ENCODE results near the gene FA2H.
A peak's percentile ranks its signal among the peaks of the same experiment; 100 is the strongest.
"Not testable (repeated sequence)": the region's sequence is repeated elsewhere in the genome, so short reads cannot be mapped to it uniquely, and the experiment has no call there.

Gene FA2H

DNA sequence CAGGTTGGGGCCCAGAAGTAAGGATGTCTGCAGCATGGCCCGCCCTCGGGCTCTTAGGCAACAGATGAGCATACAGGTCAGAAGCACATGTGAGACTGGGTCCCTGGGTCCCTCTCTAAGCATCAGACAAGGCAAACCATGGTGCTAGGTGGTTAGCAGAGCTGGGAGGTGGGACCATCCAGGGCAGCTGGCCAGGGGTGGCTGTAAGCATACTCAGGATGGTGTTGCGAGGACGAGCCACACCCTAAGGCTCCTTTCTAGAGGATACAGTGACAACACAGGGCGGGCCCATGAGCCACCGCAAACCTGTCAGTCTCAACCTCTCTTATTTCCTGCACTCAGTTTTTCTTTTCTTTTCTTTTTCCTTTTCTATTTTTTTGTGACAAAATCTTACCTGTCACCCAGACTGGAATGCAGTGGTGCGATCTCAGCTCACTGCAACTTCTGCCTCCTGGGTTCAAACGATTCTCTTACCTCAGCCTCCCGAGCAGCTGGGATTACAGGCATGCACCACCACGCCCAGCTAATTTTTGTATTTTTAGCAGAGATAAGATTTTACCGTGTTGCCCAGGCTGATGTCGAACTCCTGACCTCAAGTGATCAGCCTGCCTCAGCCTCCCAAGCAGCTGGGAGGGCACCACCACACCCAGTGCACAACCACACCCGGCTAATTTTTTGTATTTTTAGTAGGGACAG is 3.6 kb downstream of the FA2H start:
- no peak for DNase-seq (ENCODE audit: low spot score)

DNA sequence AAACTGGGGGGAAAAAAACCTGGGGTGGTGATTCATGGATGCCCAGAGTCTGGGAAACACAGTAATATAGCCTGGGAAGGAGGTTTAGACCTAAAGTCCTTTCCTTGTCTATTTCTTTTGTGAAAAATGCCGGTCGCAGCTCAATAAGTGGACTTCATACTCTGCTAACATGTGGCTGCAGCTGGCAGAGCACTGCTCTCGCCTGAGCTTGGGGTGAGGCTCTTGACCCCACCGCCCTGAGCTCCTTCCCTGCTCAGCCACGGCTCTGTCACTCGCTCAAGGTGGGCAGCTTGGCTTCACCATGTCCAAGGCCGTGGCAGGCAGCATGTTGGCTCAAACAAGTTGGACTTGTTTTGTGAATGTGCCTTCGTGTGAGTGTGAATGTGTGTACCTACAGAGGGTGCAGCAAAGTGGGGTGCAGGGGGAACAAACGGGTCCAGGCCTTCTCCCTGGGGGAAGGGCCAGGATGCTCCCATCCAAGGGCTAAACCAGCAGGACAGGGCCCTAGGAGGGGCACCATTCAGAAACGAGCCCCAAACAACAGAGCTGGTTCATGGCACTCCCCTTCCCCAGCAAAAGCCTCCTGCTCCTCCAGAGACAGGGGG is 4.9 kb downstream of the FA2H start:
- DNase-seq (ENCODE audit: low spot score), result no peak

DNA sequence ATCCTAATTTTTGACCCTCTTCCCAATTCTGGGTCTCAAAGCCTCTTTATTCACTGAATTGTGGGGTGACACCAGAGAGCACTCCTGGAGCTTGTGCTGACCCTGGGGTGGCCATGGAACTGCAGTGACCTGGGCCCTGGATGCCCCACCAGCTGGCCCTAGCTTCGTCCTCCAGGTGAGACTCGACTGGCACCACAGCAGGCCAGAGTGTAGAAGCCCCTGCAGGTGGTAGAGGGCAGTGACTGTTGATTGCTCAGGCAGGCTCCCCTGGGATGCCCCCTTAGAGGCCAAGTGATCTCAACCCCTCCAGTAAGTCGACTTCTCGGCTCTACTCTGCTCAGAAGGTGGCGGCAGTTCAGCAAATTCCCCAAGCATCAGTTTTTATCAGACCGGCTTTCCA is 6.4 kb downstream of the FA2H start:
- DNase-seq (ENCODE audit: low spot score), result no peak

DNA sequence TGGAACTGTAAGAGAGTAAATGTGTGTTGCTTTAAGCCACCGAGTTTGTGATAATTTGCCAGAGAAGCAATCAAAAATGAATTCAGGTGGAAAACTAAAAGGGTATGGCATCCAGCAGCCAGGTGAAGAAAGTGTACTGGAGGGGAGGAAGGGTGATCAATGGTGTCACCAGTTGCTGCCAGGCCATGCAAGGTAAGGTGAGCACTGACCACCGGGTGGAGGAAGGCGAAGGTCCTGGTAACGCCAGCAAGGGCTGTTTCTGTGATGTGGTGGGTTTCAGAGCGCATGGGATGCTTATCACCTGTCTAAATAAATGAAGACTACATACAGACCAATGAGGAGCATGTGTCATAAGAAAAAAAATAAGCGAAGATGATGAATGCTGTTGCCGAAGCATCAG is 6.9 kb downstream of the FA2H start:
- DNase-seq (ENCODE audit: low spot score), result no peak

DNA sequence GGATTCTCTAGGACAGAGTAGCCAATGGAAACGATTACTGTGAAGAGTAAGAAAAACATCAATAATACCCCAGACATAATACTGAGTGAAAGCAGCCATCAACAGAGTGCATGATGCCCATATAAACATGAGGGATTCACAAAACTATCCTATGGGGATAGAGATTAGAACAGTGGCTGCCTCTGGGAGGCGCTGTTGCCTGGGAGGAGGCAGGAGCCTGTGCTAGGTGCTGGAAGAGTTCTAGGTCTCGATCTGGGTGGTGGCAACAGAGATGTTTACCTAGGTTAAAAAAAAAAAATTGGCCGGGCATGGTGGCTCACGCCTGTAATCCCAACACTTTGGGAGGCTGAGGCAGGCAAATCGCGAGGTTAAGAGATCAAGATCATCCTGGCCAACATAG is 7.9 kb downstream of the FA2H start:
- DNase-seq (ENCODE audit: low spot score), result no peak

DNA sequence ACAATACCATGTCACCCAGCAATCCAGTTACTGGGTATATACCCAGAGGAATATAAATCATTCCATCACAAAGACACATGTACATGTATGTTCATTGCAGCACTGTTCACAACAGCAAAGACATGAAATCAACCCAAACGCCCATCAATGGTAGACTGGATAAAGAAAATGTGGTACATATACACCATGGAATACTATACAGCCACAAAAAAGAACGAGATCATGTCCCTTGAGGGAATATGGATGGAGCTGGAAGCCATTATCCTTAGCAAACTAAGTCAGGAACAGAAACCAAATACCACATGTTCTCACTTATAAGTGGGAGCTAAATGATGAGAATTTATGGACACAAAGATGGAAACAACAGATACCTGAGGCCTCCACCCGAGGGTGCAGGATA is 10.4 kb downstream of the FA2H start:
- not testable (repeated sequence) for DNase-seq (ENCODE audit: low spot score)

DNA sequence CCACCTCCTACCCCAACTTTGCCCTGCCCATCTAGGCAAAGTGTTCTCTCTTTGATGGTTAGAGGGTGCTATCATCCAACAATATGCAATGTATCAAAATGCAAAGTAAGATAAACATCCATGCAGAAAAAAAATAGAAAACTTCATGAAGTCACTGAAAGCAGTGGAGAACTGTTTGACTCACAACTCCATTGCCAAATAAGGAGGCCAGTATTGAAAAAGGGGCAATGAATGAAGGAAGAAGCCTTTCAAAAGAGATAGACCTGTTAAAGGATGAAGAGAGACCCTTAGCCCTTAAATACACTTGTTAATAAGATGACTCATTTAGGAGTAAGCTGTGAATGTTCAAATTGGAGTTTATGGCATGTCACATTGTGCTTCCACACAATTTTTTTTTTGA is 13.0 kb downstream of the FA2H start:
- no peak for DNase-seq (ENCODE audit: low spot score)

DNA sequence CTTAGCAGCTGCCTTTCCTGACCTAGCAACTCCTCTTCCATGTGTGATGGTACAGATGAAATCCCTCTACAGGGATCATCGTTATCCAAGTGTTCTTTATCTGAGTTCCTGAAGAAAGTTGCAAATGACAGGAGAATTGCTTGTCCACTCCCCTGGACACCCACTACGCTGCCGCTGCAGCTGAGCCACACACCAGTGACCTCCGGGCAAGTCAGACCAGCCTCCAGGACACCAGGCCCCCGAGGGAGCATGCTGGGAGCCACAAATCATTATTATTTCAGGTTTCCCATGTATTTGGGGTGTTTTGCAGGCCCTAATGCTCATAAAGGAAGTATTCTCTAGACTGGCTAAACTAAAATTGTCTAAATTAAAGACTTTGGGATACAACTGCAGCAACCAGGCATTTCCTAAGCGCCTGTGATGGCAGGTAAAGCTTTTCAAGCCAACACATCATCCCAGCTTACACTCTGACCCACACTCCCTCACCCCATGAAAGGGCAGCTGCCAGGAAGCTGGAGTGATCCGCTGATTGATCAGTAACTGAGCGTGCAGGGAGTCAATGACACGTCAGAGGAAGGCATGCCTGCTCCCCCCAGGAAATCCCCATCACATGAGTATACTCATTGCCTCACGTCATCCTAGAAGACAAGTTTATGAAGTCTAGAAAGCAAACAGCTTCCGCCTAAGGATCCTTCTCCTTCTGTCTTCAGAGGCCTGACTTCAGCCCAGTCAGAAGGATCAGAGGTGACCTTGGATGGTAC is 14.4 kb downstream of the FA2H start:
- no peak for DNase-seq (ENCODE audit: low spot score)

DNA sequence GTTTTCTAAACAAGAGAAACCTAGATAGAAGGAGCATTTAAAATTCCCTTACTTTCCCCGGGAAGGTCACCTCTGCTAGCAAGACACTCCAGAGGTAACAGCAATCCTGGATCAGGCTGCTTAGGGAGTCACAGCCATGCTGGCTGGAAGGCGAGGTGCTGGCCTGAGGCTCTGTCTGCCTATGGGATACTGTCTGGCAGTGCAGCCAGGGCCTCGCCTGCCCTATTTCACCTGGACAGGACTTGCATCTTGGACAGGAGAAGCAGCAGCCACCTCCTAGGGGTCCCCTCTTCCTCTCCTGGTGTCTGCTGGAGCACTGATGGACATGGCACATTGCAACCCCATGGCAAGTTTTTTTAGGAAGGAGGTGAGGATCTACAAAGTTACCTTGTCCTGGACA is 15.1 kb downstream of the FA2H start:
- DNase-seq (ENCODE audit: low spot score), result no peak

DNA sequence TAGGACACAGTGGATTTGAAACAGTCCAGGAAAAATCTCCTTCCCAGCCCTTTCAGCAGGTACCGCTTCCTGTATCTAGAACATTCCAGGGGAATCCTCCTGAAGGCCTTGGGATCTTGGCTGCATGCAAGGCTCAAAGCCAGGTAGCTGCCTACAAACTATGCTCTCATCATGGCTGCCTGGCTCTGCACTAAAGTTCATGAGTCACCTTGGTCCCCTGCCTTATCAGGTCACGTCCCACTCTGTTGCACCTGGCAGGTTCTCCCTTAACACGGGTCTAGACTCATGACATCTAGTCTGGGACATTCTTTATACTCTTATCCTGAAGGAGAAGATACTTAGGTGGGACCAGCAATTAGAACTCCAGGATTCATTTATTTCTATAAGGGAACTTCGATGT is 15.8 kb downstream of the FA2H start:
- no peak for DNase-seq (ENCODE audit: low spot score)

DNA sequence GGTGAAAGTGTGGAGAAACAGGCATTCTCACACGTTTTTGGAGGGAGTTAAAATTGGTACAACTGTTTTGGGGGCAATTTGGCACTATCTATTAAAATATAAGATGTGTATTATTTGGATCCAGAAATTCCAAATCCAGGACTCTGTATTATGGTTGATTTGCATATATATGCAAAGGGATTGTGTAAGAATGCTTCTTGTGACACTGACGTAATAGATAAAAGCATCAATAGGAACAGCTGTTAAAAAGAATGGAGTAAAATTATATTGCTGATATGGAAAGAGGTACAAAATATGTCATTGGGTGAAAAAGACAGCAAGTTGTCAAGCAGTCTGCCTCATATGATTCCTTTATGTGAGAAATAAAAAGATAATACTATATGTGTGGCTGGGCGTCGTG is 17.3 kb downstream of the FA2H start:
- DNase-seq (ENCODE audit: low spot score), result no peak

DNA sequence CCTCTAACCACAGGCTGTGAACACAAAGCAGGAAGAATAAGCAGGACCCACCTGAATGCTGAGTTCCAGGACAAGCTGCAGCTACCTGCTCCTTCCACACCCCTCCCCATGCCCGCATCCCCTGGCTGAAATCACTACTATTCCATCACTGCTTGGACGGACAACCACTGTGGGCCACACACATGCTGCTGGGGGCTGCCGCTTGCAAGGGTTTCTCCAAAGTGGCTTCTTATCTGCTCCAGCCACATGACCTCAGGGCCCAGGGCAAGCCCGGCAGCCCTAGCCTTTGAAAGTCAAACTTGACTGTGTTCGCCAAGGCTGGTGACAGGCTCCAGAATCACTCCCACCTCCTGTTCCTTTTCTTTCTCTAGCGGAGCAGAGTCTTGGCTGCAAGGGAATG is 18.4 kb downstream of the FA2H start:
- no peak for DNase-seq (ENCODE audit: low spot score)

DNA sequence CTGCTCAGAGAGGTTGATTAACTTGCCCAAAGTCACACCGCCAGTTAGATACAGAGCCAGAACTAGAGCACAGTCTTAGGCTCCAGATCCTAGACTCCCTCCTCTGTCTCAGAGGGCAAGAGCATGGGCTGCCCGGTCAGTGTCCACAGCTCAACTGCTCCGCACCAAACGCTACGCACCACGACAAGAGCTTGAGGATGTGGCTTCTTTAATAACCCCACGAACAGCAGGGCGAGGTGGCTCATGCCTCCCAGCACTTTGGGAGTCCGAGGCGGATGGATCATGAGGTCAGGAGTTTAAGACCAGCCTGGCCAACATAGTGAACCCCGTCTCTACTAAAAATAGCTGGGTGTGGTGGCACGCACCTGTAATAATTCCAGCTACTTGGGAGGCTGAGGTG is 21.4 kb downstream of the FA2H start:
- DNase-seq (ENCODE audit: low spot score), result no peak

DNA sequence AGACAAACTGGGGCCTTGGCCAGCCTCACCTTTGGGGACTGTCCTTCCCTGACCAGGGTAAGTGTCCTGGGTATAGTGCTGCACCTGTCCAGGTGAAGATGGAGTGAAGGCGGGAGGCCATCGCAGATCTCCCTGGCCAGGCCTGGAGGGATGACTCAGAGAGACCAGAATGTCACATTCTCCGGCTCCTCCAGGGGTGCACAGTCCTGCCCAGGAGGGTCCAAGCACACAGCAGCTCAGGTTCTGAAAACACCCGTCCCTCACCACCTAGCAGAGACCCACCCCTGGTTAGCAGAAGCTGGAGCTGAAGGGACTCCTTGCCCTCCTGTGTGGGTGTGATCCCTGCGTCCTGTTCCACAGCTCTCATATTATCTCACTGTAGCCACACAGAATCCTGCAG is 21.9 kb downstream of the FA2H start:
- DNase-seq (ENCODE audit: low spot score), result no peak

DNA sequence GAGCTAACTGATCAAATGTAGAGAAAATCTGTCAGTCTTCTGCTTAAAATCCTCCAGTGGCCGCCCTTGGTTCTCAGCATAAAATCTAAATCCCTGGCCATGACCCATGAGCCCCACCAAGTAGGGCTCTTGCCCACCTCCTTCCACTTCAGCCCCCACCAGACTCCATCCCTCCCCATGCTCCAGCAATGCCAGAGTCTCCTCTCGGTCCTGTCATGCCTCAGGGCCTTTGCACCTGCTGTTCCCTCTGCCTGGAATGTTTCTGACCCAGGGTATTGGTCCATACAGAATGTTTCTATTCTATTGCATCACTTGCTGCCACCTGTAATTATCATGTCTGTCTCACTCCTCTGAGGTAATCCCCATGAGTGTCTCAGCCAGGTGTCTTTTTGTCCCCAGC is 22.4 kb downstream of the FA2H start:
- DNase-seq (ENCODE audit: low spot score), result no peak

DNA sequence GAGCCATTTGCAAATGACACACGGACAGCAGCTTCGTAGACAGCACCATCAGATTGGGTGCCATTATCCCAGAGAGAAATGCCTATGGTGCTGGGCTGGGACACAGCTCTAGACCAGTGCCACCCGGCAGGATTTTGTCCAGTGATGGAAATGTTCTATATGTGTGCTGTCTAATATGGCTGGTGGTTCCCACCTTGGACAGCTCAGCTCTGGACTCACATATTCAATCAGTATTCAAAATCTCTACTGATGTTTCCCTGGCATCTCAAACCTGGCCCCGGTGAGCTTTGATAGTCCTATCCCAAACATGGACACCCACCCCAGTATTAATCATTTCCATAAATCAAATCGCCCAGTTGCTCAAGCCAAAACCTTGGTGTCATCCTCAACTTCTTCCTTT is 23.0 kb downstream of the FA2H start:
- no peak for DNase-seq (ENCODE audit: low spot score)

DNA sequence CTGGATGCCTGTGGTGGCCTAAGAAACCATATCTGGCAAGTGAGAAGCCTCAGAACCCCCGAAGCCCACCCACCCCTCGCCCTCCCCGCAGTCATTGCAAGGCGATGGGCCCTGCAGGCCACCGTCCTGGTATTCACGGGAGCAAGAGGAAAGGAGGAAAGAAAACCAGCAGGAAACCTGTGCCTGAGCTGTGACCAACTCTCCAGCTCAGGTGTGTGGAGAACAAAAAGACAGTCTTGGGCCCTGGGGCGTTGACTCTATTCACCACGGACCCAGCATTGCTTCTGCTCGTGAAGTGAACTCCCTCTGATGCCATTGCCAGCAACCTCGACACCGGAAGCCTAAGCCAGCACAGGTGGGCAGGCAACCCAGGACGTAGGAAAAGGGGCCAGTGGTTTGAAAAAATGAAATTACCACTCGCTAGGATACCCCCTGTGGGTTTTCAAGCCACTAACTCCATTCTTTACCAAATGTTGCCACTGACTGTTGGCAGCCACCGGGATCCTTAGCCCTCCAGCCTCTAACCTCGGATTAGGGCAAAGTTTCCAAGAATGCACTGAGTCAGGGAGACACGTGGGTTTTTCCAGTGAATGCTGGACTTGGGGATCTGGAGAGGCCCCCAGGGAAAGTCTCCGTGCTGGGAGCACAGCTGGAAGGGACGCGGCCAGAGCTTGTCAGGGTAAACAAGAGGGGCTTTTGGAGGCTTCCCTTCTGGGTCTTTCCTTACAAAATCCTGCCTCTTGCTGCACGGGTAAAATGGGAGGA is 25.1 kb downstream of the FA2H start:
- DNase-seq (ENCODE audit: low spot score), result no peak

DNA sequence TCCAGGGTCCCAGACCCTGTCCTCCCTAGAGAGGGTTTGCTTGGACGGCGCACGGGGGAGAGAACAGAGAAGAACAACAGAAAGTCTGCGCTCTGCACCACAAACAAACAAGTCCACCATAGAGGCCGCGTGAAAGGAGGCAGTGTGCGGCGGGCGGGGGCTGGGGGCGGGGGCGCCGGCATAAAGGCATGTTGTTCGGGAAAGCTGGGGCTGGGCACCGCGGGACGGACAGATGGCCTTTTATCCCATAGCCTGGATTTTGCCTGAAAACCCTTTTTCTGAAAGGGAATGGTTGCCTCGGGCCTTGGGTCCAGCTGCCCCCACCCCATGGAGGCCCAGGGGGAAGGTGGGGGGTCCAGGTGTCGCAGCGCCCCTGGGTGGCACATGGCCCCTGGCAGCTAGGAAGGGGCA is 26.0 kb downstream of the FA2H start:
- peak; percentile 93 for DNase-seq (ENCODE audit: low spot score)

DNA sequence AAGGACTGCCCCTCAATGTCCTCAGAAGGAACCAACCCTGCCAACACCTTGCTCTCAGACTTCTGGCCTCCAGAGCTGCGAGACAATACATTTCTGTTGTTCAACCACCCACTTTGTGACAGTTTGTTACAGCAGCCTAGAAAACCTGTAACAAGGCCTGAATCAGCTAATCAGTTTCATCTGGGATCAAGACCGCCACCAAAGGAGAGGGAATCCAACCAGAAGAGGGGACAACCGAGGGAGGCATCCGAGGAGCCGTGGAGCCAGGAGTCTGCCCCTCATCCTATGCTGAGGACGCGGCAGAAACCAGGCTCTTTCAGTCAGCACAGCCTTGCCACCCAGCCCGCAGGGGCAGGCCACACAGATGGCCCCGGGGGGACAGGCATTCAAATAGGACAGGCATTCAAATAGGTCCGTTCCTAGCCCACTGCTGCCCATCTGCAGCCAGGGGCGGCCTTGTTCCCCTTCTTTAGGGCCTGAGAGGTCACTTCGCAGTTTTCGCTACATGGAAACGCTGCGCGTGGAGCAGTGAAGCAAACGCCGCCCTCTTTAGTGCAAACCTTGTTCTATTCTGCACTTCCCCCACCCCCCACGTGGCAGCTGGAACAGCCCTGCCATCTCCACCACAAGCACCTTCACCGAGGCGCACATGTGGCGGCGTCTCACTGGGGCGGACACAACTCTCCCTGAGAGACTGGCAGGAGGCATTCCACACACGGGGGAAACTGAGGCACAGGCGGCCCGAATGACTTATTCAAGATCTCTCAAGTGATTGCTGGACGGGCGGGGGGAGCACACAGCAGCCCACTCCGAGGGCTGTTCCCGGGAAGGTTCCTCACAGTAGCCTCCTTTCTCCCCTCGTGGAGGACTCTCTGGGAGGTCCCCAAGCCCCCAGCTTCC is 26.7 kb downstream of the FA2H start:
- peak; percentile 87 for DNase-seq (ENCODE audit: low spot score)

DNA sequence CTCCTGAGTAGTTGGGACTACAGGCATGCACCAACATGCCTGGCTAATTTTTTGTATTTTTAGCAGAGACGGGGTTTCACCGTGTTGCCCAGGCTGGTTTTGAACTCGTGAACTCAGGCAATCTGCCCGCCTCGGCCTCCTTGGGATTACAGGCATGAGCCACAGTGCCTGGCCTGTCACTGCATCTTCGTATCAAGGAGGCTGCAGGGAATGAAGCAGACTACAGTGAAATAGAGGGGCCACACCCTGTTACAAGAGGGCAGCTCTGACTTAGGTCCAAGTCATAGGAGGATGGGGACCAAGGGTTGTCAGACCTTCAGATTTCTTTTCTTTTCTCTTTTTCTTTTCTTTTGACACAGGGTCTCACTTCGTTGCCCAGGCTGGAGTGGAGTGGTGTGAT is 28.7 kb downstream of the FA2H start:
- no peak for DNase-seq (ENCODE audit: low spot score)

DNA sequence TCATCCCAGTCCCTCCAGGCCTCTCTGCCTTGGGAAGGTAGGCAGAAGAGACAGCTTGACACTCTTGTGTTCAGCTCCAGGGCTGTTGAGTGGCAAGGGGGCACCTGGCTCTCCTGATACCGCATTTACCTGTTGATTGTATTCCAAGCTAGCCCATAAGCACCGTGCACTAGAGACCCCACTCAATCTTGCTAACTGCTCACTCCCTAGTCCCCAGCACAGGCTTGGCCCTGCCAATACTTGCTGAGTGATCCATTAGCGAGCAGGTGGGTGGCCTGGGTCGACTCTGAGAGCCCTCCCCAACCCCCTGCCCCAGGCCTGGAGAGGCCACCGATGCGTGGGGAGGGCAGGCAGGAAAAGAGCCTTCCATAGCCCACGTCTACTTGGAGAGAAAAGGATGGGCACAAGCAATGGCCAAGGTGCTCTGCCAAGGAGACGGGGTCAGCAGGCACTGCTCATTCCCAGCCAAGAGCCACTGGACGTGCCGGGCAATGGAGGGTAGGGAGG is 29.5 kb downstream of the FA2H start:
- DNase-seq (ENCODE audit: low spot score), result no peak

DNA sequence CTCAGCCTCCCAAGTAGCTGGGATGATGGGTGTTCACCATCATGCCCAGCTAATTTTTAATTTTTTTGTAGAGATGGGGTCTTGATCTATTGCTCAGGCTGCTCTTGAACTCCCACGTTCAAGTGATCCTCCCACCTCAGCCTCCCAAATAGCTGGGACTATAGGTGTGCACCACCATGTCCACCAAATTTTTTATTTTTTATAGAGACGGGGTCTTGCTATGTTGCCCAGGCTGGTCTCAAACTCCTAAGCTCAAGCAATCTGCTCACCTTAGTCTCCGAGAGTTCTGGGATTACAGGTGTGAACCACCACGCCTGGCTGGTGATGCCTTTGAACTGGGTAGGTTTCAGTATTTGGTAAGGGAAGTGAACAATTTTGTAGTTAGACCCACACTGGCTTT is 30.1 kb downstream of the FA2H start:
- DNase-seq (ENCODE audit: low spot score), result no peak

Data from globus pallidus (tissue), 1 donor.